BE2C (cell line): ENCODE results near the gene ZC3H6. TPM values are rescaled to one million over a fixed set of nuclear protein-coding genes. Genes with fewer than 3 reads are reported as not detected.

Experiments
- DNase-seq: peaks from one replicate; pipeline ENCODE4 v3.0.0-alpha.2; 2020
- H3K27me3 ChIP-seq: fragments of 250-450 bp; sonication (Bioruptor Pico); 2 replicates; pipeline ENCODE4 v1.5.1; 2020; ENCODE audit warnings: mild to moderate bottlenecking
- H3K36me3 ChIP-seq: fragments of 250-450 bp; sonication (Bioruptor Pico); 2 replicates; pipeline ENCODE4 v1.5.1; 2020; ENCODE audit warnings: mild to moderate bottlenecking
- H3K4me1 ChIP-seq: fragments of 250-450 bp; sonication (Bioruptor Pico); 2 replicates; pipeline ENCODE4 v1.5.1; 2020
- H3K4me3 ChIP-seq: 2 replicates; pipeline ENCODE4 v1.5.1; 2011; ENCODE audit warnings: low read depth, low read length
- H3K9me3 ChIP-seq: fragments of 250-450 bp; sonication (Bioruptor Pico); 2 replicates; pipeline ENCODE4 v1.5.1; 2020
- CTCF ChIP-seq: IDR thresholded peaks from 2 replicates; pipeline ENCODE4 v1.5.1; 2012; ENCODE audit warnings: mild to moderate bottlenecking, low read depth, low read length
- polyA plus RNA-seq: library from polyadenylated mRNA; unstranded; fragments of >200 nt; gene quantifications from one replicate; pipeline ENCODE4 v1.2.1, GENCODE V29; 2012; ENCODE audit warnings: low read depth, missing spikeins; ENCODE audit not compliant: insufficient read length, insufficient read depth

Gene ZC3H6, protein sequence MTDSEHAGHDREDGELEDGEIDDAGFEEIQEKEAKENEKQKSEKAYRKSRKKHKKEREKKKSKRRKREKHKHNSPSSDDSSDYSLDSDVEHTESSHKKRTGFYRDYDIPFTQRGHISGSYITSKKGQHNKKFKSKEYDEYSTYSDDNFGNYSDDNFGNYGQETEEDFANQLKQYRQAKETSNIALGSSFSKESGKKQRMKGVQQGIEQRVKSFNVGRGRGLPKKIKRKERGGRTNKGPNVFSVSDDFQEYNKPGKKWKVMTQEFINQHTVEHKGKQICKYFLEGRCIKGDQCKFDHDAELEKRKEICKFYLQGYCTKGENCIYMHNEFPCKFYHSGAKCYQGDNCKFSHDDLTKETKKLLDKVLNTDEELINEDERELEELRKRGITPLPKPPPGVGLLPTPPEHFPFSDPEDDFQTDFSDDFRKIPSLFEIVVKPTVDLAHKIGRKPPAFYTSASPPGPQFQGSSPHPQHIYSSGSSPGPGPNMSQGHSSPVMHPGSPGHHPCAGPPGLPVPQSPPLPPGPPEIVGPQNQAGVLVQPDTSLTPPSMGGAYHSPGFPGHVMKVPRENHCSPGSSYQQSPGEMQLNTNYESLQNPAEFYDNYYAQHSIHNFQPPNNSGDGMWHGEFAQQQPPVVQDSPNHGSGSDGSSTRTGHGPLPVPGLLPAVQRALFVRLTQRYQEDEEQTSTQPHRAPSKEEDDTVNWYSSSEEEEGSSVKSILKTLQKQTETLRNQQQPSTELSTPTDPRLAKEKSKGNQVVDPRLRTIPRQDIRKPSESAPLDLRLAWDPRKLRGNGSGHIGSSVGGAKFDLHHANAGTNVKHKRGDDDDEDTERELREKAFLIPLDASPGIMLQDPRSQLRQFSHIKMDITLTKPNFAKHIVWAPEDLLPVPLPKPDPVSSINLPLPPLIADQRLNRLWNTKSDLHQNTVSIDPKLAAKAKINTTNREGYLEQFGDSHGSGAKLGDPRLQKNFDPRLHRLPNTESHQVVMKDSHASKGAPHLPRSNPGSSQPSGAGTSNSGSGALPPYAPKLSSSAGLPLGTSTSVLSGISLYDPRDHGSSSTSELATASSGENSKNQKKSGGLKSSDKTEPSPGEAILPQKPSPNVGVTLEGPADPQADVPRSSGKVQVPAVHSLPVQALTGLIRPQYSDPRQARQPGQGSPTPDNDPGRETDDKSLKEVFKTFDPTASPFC
- 0.68 TPM for polyA plus RNA-seq

DNA sequence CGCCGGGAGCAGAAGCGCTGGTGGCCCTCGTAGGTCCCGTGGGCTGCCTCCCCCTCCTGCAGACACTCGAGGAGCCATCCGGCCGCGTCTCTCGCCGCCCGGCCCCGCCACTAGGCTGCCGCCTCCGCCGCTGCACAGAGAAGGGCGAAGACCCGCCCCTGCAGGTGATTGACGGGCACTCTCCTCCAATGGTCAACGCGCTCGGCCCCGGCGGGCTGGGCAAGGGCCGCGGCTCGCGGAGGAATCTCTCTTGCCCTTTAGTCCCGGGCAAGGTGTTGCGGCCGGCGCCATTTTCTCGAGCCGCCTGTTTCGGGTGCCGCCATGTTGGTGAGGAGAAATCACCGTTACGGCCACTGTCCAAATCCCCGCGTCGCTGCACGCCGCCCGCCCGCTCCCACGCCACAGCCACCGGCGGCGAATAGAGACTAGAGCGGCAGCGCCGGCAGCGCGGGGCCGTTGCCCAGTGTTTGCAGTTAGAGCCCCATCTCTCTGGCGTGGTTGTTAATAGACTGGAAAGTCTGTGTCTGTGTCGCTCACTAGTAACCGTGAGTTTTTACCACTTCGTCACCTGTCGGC, at the start of gene ZC3H6:
Gene ZC3H6, plus strand, starts transcription at position 287 of the 576 bp plus-strand sequence. CDS start 398 bp downstream, outside the sequence.
- no peak for TF ChIP-seq CTCF
- H3K9me3 ChIP-seq = no peaks in the 10 kb centered on the region
- peak within 1 kb of the TSS; percentile 78 for H3K4me3 ChIP-seq
- peak; percentile 90 for DNase-seq
- no peaks in the 10 kb centered on the region for H3K36me3 ChIP-seq
- H3K27me3 ChIP-seq = no peaks in the 10 kb centered on the region
- H3K4me1 ChIP-seq = no peaks in the 10 kb centered on the region

DNA sequence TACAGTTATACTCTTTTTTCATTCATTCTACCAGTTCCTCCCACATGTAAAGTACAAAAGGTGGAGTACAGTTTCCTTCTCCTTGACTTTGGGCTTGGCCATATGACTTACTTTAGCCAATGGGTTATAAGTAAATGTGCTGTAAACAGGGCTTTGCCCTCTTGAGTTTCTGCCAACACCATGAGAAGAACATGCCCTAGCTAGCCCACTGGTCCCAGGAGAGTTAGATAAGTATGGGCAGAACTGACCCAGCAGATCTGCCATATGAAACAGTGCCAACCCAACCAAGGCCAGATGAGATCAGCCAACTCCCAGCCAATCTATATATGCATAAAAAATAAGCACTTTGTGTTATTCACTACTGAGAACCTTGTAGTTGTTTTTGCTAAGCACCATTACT, 46.0 kb upstream of the ZC3H6 start:
- H3K36me3 ChIP-seq = 0 out of 2 replicates have a peak, but pooled peaks cover 7% of the 10 kb centered on the region
- DNase-seq = no peak
- no peaks in the 10 kb centered on the region for H3K4me1 ChIP-seq
- no peaks in the 10 kb centered on the region for H3K27me3 ChIP-seq
- no peak for TF ChIP-seq CTCF
- no peaks in the 10 kb centered on the region for H3K9me3 ChIP-seq
- H3K4me3 ChIP-seq = no peak overlapping the region

- Histone ChIP-seq H3K36me3 (0 out of 2 replicates have a peak, but pooled peaks cover 7% of the 10 kb centered on the region), H3K9me3 (no peaks in the 10 kb centered on the region), H3K4me3 (no peak overlapping the region), H3K27me3 (no peaks in the 10 kb centered on the region), H3K4me1 (no peaks in the 10 kb centered on the region)
- no peak for TF ChIP-seq CTCF
- DNase-seq = no peak
Measured at GRCh38 chr2:112230371-112230770, 45.0 kb upstream of the ZC3H6 start.

GRCh38 chr2:112239862-112240261, 35.5 kb upstream of the ZC3H6 start:
- Histone ChIP-seq H3K4me3 (no peak overlapping the region), H3K27me3 (no peaks in the 10 kb centered on the region), H3K36me3 (no peaks in the 10 kb centered on the region), H3K9me3 (no peaks in the 10 kb centered on the region), H3K4me1 (no peaks in the 10 kb centered on the region)
- DNase-seq = no peak
- TF ChIP-seq CTCF = no peak

DNA sequence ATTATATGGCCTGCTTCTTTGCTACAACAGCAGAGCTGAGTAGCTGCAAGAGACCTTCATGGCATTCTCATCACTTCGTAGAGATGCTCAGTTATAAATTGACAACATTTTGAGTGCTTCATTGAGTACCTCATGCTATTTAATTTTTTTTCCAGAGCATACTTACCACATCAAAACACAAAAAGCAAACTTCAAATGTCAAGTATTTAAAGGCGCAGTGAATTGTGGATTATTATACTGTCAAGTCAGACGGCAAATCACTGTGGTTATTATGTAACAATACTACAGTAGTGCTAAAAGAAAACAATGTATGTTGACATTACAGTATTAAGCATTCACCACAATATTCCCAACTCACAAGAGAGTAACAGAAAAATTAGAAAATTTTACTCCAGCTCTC, 33.0 kb upstream of the ZC3H6 start:
- Histone ChIP-seq H3K4me1 (no peaks in the 10 kb centered on the region), H3K36me3 (peaks cover 5% of the 10 kb centered on the region; the same call in 1 of the 2 replicates), H3K9me3 (no peaks in the 10 kb centered on the region), H3K27me3 (no peaks in the 10 kb centered on the region), H3K4me3 (no peak overlapping the region)
- no peak for DNase-seq
- no peak for TF ChIP-seq CTCF
